CD4-positive, alpha-beta T cell treated with Interleukin-6 at 100 ng/mL for 8 hours (primary cell): ENCODE results near the gene POGK.
"Not testable (repeated sequence)": the region's sequence is repeated elsewhere in the genome, so short reads cannot be mapped to it uniquely, and the experiment has no call there.

Experiments used
- DNase-seq: peaks from one replicate; pipeline ENCODE4 v3.0.0-alpha.2; 2020; ENCODE audit warnings: mixed read lengths, low spot score

The POGK gene

DNA sequence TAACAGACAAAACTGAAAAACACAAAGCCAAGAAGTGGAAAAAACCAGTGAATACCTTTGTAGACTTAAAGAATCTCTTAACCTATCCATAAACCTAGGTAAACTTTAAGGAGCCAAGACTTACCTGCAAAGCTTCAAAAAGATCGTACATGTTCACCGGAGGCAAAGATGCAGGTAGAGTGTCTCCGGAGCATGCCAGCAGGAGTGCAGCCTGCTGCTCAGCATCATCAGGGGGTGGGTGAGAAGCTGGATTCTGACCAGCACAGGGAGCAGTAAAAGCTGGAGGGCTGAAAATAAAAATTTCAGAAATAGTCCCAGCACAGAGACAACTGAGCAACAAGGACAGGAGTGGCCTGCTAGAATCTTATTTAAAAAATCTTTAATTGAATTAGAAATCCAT is 18.7 kb downstream of the POGK start:
- DNase-seq = no peak

DNA sequence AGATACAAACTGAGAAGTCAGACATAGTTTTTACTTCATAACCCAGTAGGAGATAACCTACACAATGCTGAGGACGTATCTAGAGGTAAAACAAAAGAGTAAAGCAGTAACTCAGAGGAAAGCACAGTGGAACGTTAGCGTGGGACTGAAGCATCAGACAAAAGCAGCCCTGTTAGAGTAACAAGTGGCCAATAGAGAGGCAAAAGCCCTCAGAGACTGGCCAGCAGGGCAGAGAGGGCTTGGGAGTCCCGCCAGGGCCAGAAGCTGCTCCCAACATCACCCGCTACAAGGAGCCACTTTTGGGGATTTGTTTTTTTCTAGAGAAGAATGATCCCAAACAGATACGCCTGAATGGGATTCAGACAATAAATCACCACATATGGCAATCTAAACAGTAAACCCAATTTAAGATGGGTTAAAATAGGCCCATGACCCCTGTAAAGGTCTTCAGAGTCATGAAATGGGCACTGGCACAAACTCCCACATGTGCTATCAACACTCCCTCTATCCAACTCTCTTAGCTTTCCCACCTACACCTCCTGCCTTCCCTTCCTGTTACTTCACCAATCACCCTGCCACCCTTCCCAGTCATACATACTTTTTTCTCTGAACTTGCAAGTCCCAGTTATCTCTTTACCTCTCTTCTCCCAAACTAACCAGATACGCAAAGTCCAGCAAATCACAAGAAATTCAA is 19.6 kb downstream of the POGK start:
- no peak for DNase-seq

DNA sequence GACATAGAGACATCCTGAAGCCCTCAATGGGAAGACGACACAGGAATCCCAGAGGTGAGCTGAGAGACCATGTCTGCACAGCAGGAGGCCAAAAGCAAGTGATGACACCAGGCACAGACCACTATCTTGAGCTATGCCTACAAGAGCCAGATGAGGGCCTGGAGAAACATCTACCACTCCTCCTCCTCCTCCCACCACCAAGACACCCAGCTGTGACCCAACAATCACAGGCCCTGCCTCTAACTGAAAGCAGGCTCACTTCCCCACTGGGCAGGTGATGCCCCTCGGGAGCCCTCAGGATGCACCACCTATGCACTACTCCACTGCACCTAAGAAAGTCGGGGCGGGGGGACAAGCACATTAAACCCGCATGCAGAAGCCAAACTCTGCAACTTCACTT is 20.3 kb downstream of the POGK start:
- no peak for DNase-seq

DNA sequence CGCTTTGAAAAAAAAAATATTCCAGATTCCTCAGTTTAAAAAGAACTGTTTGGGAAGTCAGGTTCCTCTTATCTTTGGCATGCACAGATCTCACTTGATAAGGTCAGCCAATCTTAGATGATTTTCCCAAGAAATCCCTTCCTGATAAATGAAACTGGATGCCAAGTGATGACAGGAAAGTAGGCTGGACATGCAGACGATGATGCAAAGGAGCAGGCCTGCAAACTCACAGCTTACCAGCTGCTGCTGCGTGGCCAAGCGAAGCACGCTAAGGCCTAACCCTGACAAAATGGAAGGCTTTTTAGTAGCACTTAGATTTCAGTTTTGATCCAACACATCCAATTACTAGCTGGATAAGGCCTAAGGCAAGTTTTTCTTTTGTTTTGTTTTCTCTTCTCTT is 26.7 kb downstream of the POGK start:
- no peak for DNase-seq

DNA sequence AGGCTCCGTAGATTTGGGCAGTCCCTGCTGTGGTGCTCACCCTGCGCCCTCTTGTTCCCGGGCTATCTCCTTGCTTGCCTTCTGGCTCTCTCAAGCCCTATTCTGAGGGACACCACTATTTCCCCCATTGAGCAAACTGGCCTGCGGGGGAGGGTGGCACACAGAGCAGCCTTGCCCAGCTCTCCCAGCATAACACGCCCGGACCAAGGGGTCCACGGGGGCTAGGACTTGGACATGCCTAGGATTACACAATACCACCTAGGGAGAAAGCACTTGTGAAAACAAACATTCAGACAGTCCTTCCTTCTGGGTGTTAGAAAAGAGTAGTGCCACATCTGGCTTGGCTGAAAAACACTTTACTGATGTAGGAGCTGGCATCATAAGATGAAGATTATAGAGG is 29.4 kb downstream of the POGK start:
- DNase-seq = no peak

DNA sequence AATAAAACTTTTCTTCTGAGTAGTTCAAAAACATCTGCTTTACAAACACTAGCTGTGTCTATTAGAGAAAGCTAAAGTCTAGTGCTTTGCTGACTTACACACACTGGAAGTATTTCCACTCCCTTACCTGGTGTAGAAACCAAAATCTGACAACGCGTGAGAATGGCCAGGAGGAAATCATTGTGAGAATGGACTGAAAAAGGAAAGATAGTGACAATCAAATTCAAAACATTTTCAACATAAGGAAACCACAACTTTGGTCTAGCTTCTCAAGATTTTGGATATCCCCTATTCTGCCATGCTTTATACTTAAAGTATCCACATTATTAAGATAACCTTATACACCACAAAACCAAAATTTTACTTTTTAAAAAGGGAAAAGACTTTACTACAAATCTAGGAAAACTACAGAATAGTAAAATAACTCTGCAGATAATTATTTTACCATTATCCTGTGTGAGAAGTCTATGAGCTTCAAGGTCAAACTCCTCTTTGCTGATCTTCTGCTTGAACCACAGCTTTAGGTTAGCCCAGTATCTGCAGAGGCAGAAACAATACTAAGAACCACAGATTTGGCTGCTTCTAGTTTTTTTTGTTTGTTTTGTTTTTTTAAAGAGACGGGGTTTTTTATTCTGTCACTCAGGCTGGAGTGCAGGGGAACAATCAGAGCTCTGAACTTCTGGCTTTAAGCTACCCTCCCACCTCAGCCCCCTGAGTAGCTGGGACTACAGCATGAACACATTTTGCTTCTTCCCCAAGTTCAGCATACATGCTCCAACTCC is 30.2 kb downstream of the POGK start:
- no peak for DNase-seq

DNA sequence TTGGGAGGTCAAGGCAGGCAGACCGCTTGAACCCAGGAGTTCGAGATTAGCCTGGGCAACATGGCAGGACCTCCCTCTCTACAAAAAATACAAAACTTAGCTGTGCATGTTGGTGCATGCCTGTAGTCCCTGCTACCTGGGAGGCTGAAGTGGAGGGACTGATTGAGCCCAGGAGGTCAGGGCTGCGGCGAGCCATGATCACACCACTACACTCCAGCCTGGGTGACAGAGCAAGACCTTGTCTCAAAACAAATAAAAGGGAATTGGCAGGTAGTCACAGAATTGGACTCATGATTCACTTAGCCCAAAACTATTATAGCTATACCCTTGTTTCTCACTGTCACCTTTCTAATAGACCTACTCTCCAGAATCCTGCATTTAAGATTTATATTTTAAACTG is 31.3 kb downstream of the POGK start:
- DNase-seq = no peak

DNA sequence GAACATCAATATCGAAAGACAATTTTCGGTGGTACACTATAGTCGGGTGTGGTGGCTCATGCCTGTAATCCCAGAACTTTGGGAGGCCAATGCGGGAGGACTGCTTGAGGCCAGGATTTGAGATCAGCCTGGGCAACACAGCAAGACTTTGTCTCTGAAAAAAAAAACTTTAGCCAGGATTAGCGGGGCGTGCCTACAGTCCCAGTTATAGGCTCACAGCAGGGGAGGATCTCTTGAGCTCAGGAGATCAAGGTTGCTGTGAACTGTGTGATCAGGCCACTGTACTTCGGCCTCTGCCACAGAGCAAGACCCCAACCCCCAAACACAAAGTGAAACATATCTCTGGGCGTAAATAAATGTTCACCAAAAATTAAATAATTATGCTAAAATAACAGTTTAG is 35.2 kb downstream of the POGK start:
- no peak for DNase-seq

DNA sequence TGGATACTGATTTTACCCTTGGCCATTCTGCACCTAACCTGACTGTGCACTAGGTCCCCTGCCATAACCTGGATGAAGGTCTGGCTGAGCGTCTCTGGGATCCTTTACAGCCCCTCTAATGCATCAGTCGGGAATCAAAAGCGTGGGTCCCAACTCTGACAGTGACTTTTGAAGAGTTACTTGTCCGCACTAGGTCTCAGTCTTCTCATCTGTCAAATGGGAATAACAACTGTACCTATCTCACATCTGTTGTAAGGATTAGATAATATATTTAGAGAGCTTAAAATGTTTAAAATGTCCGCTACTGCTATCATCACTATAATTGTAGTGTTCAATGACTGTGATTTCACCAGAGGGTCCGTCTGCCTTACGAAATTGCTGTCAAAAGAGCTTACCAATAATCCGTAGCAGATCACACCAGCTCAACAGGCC is 36.0 kb downstream of the POGK start:
- DNase-seq = no peak

DNA sequence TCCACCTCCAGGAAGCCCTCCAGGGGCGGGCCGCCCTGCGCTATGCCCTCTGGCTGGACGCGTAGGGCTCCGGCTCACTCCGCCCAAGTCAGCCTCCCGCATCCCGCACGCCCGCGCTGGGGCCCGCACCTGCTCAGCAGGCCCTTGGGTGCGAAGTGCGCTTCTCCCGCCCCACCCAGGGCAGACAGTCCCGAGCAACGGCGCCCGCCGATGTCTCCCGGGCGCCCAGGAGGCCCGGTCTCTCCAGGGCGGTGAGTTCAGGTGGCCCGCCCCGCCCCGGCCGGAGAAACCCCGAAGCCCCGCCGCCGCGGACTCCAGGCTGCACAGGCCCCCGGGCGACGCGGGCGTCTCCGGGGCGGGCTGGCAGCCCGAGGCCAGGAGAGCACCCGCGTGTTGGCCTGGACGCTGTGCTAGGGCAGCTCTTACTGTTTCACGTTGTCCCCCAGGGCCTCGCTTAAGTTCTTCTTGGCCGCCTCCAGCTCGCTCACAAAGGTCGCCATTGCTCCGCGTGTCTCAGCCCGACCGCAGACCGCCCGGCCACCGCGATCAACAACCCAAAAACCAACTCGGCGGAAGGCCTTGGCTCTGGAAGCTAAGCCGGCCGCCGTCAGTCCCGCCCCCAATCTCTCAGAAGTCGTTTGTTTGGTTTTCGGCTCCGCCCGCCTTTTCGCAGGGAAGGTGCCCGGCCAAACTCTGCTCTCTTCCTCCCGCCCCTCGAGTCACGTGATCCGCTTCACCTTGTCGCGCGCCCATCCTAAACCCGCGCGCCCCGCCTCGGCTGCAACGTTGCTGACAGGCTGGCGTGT is 36.7 kb downstream of the POGK start, which contains the start of gene TADA1:
TSS of gene TADA1 (minus strand) at position 531 of the 806 bp plus-strand sequence. CDS start at position 500, 31 bp downstream.
- DNase-seq = peak; percentile 98

DNA sequence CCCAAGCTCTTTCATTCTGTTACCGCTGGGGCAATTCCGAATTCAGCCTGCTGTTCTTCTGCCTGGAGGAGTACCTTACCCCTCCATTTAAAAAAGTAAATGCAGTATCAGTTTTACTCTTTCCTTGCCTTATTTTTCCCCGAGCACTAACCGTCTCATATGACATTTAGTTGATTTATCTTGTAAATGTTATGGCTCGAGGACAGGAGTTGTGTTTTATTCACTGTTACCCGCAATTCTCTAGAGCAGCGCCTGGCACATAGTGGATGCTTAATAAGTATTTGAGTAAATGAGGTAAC is 37.2 kb downstream of the POGK start:
- no peak for DNase-seq

DNA sequence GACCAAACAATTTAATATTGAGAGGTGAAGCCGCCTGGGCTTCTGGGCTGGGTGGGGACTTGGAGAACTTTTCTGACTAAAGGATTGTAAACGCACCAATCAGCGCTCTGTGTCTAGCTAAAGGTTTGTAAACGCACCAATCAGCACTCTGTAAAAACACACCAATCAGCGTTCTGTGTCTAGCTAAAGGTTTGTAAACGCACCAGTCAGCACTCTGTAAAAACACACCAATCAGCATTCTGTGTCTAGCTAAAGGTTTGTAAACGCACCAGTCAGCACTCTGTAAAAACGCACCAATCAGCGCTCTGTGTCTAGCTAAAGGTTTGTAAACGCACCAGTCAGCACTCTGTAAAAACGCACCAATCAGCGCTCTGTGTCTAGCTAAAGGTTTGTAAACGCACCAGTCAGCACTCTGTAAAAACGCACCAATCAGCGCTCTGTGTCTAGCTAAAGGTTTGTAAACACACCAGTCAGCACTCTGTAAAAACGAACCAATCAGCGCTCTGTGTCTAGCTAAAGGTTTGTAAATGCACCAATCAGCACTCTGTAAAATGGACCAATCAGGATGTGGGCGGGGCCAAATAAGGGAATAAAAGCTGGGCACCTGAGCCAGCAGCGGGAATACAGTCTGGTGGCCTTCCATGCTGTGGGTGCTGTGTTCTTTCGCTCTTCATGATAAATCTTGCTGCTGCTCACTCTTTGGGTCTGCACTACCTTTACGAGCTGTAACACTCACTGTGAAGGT is 39.1 kb downstream of the POGK start:
- DNase-seq = not testable (repeated sequence)

DNA sequence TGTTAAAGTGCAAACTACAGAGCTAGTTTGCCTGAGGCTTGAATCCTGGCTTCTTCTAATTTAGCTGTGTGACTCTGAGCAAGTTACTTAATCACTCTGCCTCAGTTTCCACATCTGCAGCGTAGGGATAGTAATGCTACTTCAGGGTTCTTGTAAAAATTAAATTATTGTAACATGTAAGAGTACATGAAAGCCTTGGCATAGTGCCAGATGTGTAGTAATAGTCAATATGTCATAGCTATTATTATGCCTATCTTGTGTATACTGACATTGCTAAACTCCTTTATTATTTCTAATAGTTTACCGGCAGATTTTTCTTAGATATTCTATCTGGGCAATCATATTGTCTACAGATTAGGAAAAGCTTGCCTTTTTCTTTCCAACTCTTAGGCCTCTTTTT is 43.6 kb downstream of the POGK start:
- no peak for DNase-seq

DNA sequence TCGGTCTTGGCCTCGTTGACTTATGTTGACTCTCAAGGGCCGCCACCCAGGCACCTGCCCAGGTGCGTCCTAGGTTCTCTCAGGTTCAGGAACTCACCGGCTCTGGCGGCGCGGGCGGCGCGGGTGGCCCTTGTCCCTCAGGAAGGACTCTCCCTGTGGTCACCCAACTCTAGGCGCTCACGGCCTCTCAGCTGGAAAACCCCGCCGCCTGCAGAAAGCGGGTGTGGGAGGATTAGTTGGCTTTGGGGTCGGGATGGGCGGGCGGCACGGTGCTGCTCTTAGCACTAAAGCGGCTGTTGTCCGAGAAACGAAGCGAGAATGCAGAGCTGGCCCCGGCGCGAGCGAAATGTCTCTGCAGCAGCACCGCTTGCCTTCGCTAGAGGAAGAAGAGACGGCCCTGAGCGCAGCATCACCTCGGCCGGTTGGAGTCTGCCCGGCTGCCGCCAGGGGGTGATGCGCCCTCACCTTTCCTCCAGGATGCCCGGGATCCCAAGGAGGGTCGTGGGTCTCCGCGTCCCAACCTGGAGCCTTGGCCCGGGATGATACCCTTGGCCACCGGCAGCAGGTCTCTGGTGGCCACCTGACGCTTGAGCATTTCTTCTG is 44.9 kb downstream of the POGK start:
- DNase-seq = peak; percentile 9

DNA sequence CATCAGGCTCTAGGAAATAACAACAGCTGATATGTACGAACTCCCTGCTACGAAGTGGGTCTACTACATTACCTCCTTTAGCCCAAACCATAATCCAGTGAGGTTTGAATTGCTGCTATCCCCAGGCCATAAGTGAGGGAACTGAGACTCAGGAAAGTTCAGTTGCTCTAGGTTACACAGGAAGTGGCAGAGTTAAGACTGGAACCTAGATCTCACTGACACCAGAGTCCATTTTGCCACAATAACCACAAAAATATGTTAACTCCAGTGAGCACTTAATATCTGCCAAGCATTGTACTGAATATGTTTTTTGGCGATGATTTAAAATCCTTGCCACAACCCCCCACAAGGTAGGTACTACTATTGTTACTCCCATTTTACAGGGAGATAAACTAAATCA is 45.7 kb downstream of the POGK start:
- no peak for DNase-seq

DNA sequence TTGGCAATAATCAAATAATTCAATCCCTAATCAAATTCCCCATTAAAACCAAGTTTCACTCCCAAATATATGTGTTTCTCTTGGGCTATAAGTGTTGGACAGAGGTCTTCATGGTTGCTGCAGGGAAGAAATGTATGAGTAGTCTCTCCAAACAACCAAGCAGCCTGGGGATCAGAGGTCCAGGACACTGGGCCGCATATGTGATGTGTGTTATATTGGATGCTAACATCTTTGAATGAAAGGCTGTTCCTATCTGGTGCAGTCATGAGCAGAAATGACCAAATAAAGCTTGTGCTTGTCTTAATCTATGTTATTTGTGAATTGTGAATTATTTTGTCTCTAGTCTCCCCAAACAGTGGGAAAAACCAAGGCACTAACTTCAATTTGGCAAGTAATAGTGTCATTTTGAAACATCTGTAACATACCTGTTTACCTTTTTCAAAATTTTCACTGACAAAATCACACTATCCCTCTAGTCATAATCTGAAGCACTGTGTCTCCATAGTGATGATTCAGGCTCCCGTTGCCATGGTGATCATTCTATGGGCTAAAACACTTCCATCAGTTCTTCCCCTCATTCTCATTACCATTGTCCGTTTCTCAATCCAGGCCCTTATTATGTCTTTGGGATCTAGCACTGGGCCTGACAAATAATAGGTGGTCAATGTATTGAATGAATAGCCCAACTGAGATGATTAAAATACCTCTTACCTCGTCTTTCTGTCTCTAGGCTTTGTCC is 49.3 kb downstream of the POGK start:
- no peak for DNase-seq

DNA sequence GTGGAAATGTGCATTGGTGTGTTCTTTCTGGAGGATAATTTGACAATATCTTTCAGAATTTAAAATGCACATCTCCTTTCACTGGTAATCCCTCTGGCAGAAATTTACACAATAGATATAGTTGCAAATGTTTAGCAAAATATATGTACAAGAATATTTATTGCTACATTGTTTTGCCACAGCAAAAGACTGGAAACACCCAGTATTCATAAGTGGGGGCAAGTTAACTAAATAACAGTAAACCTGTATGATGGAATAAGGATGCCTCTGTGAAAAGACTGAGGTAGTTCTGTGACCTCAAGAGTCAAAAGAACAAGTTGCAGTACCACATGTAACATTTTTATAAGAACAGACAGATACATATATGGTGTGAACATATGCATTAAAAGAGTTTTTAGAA is 50.5 kb downstream of the POGK start:
- no peak for DNase-seq

DNA sequence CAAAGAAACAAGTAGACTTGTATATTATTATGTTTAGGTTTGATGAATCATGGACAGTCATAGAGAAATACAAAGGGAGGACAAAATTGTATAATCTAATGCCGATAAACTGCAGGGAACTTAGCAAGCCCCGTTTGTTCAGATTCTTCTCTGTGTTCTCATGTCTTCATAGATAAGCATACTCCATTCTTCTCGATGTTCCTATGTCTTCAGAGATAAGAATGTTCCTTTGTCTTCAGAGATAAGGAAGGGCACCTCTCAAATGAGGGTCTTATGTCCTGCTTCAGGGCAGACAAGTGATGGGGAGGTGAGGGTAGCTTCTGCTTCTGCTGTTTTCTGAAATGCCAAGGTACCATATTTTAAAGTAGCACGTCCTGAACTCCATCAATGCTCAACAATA is 56.5 kb downstream of the POGK start:
- DNase-seq = no peak

DNA sequence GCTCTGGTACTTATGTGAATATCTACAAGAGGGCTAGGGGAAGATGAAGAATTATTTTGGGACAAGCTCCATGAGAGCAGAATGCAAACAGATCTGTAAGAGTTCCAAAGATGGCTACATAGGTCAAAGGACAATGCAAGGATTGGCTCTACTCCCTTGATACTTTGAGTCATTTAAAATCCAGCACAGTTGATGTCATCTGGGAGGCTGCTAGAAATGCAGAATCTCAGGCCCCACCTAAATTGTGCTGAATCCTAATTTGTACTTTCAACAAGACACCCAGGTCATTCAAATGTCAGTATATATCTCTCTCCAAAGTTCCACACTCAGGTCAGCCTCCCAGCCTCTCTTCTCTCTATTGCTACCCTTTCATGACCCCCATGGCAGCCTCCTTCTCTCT is 60.5 kb downstream of the POGK start:
- DNase-seq = no peak

DNA sequence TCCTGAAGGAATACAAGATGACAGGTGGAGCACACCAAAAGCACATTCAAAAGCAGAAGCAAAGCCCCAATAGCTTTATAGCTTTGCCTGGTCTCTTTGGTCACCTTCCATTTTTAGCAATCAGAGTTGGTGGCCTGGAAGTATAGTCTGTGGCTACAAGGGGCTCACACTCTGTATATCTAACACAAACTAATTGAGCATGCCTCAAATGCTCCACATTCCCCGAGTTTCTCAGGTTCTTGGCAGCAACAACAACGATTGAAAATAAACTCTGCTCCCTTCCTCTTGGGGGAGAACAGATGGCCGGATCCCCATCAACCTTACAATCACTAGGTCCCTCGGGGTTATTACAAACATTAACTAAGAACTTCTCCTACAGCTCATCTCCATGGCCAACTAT is 61.7 kb downstream of the POGK start:
- DNase-seq = no peak

DNA sequence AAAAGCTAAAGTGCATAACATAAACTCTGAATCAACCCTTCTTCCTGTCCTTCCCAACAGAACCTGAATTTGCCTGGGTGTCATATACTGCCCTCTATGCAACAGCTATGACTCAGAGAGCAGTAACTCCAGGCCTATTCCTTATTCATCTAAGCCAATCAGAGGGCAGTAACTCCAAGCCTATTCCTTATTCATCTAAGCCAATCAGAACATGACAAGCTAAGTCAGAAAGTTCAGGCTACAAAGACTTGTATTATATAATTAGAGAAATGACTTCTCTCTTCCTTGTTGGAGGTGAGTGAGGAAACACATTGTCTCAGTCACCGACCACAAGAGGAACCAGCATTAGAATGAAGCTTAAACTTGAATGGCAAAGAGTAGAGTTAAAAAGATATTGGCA is 63.0 kb downstream of the POGK start:
- no peak for DNase-seq
